Ovary (tissue), 3 donors: Measurements from ENCODE around the gene GGTA1.

Experiments
- CTCF ChIP-seq, 3 donors: fragments of 450-650 bp in 2 of 3; fragments of 200-600 bp in 1 of 3; IDR thresholded peaks; one replicate each; pipeline versions ENCODE4 v1.5.1 to v1.8.0; 2016 to 2022; ENCODE audit warnings: antibody characterized with exemption in 3 of 3, mild to moderate bottlenecking in 1 of 3
- POLR2A ChIP-seq: fragments of 450-650 bp; IDR thresholded peaks from one replicate; pipeline ENCODE4 v1.6.1; 2017; ENCODE audit warnings: antibody characterized with exemption, mild to moderate bottlenecking, moderate library complexity
- donor health status: DM: no; HTN: no; CAD: no.

DNA sequence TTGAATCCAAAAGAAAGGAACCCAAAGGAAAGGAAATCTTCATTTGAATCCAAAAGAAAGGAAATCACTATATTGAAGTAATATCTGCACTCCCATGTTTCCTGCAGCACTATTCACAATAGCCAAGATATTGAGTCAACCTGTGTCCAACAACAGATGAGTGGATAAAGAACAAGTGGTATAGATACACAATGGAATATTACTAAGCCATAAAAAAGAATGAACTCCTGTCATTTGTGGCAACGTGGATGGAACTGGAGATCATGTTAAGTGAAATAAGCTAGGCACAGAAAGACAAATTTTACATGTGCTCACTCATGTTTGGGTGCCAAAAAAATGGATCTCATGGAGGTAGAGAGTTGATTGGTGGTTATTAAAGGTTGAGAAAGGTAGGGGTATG lies 71.7 kb downstream of the GGTA1 start:
- TF ChIP-seq CTCF (IDR thresholded peaks at IDR 0.05): no peak
- TF ChIP-seq POLR2A: no peak
